ENCODE results near the gene CFDP1.

GRCh38 chr16:75260851-75261589 lies 172.3 kb downstream of the CFDP1 start:
- TF ChIP-seq ZNF274 (IDR thresholded peaks at IDR 0.05; ENCODE audit: low read depth, low read length) (no peak), YY1 (IDR thresholded peaks at IDR 0.05; ENCODE audit: insufficient read depth, insufficient read length) (no peak)

Measured in NT2/D1 (cell line).